Activated T-cell treated with anti-CD3 and anti-CD28 coated beads for 4 hours (primary cell): Measurements from ENCODE around the gene CLDN19.

ENCODE experiments used
- DNase-seq: peaks from one replicate; pipeline ENCODE4 v3.0.0-alpha.2; 2020

Gene CLDN19

DNA sequence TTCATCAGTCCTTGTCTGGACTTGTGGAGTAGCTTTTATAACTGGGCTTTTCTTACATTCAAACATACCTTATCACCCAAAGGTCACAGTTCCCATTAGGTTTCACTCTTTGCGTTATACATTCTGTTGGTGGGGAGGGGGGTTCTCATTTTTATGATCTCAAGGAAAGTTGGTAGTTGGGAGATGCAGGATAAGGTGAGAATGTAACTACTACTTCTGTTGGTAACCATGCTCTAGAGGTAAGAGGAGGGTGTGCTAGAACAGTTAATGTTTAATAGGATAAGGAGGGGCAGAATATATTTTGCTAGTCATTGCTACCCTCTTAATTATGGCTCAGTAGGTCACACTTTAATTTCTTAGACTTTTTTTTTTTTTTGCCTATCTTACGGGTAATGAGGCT, 47.1 kb downstream of the CLDN19 start:
- DNase-seq = no peak

DNA sequence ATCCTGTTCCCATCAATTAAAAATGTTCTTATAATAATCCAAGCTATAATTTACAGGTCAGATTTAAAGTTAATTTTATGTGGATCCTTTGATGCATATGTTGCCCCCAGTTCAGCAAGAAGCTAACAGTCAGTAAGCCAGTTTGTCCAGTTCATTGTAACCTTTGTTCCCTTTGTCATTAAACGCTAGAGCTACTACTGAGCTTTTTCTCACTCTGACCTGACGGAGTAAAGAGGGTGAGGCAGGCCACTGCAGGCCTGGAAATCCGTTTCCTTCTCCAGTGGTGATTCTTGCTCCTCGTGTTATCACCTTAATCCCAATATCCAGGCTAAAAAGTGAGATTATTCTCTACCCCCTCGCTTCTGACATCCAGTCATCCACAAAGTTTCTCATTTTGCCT, 47.6 kb downstream of the CLDN19 start:
- no peak for DNase-seq

DNA sequence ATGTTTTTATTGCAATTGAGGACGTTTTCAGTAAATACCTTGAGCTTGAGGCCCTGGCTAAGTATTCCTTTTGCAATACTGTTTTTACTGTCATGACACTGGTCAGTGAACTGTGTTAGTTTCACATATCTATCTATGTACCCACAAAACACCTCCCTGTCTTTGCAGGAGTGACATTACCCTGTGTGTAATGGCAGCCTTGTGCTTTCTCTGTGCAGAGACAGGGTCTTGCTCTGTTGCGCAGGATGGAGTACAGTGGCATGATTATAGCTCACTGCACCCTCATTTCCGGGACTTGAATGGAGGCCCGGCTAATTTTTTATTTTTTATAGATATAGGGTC, 48.9 kb downstream of the CLDN19 start:
- DNase-seq = no peak

DNA sequence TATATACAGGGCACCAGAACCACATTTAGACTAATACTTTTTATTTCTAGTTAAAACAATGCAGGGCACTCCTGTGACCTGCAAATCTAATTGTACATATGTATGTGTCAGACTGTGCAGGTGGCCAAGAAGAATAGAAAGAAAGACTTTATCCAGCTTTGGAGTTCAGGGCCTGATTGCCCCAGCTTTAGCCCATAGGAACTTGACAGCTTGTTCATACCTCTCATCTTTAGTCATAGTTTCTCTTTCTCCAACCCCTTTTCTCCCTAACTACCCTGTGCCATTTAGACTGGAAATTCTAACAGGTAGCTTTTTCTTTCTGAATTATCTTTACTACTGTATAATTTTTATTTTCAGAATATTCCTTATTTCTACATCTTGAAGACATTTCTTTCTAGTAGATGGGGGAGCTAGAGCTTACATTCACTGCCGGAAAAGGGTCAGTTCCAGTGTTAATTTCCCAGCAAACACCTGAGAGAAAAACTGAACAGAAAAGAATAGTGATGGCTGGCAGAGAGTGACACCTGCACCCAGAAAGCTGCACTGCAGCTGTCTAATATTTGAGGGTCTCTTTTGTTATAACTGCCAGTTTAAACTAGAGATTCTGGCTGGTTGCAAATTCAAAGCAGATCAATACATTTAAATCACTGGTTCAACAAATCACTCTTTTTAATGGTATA, 49.4 kb downstream of the CLDN19 start:
- no peak for DNase-seq

DNA sequence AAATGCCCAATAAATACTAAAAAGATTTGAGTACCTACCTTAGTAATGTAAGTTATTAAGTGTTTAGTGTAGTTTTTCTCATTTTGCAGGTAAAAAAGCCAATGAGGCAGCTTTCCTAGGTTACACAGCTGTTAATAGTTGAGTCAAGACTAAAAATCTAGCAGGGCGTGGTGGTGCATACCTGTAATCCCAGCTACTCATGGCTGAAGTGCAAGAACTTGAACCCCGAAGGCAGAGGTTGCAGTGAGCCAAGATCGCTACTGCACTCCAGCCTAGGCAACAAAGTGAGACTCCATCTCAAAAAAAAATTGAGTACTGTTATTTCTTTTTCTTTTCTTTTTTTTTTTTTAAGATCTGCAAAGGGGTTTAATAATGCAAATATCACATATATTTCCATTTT, 50.1 kb downstream of the CLDN19 start:
- DNase-seq = no peak

DNA sequence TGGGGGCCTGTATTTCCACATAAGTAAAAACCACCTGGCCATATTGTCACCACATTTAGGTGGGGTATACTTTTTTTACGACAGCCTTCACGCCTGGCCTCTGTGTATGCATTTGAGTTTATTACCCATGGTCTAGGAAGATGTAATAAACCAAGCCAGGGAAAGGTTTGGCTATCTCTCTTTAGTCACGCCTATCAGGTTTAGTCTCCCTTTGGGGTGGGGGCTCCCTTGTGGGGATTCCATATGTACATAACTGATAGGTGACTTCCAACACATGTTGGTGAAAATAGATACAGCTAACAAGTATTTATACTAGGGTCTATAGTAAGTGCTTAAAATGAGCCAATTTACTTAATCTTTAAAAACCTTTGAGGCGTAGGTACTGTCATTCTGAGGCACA, 53.6 kb downstream of the CLDN19 start:
- no peak for DNase-seq

DNA sequence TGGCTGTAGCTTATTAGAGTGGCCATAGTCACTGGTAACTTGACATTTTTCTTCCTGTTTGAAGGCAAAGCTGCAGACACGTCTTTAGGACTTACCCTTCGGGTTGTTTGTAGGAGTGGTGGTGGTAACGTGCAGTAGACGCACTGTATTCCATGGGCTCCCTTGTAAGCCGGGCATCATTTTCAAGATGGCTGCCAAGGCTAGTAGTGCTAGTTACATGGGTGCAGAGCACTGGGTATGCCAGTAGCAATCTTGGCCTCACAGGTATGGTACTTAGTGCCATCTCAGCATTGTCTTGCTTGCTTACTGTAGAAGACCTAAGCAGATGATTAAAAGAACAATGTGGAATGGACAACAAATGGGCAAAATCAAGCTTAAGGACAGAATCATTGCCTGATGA, 55.9 kb downstream of the CLDN19 start:
- DNase-seq = no peak
